ENCODE results near the gene MRGPRD.

- no peak for TF ChIP-seq CTCF (IDR thresholded peaks at IDR 0.05)
- no peak for TF ChIP-seq POLR2A (IDR thresholded peaks at IDR 0.05)
These were observed 633 bp downstream of the MRGPRD start for GRCh38 chr11:68979931-68980775.

Measured in thyroid gland (tissue), 4 donors.